KOPT-K1 (cell line): Measurements from ENCODE around the gene HK3.

ENCODE experiments used
- H3K27ac ChIP-seq: fragments of 200-600 bp; sonication (generic); 2 replicates; pipeline ENCODE4 v1.5.1; 2016; ENCODE audit warnings: antibody characterized with exemption, mild to moderate bottlenecking, low read depth, low read length; ENCODE audit not compliant: poor library complexity, severe bottlenecking
- H3K36me3 ChIP-seq: fragments of 200-600 bp; sonication (generic); 2 replicates; pipeline ENCODE4 v1.5.1; 2017; ENCODE audit warnings: antibody characterized with exemption, mild to moderate bottlenecking, low read length, moderate library complexity; ENCODE audit not compliant: insufficient read depth
- H3K9me3 ChIP-seq: fragments of 200-600 bp; sonication (generic); 2 replicates; pipeline ENCODE4 v1.5.1; 2017; ENCODE audit warnings: antibody characterized with exemption, low read length, mild to moderate bottlenecking; ENCODE audit not compliant: insufficient read depth, poor library complexity, severe bottlenecking

HK3 gene

GRCh38 chr5:176912115-176912514, 13.0 kb upstream of the HK3 start:
- peaks cover 81% of the 10 kb centered on the region for H3K36me3 ChIP-seq
- H3K27ac ChIP-seq = no peak overlapping the region

DNA sequence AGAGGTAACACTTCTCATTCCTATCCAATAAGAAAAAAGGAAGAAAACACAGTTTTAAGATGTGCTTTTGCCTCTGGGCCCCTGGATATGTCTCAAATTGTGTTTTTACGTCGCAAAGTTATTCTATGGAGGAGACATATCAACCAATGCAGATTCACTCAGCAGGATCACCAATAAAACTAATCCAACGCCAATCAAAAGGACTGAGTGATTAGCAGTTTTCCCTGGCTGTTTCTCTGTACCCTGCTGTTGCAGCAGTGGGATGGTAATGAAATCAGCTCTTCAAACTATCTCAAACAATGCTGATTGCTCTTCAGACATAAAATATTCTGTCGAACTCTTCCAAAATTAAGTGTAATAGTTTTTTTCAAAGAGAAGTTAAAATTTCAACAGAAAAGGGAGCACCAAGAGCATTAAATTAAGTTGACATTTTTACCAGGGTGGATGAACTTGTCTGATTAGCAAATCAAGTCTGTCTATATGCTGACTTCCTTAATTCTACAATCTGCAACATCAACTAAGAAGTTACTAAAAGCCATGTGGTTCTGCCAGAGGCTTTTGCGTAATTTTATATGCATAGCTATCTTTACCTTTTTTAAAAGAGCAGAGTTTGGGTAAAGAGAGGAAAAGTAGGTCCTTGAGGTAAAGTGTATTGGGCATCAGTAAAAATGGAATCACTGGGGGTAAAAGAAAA, 9.7 kb upstream of the HK3 start:
- Histone ChIP-seq H3K36me3 (peaks cover 86% of the 10 kb centered on the region), H3K9me3 (no peaks in the 10 kb centered on the region), H3K27ac (no peak overlapping the region)

More at GRCh38 chr5:176912115-176912514, 13.0 kb upstream of the HK3 start:
- H3K9me3 ChIP-seq = no peaks in the 10 kb centered on the region

DNA sequence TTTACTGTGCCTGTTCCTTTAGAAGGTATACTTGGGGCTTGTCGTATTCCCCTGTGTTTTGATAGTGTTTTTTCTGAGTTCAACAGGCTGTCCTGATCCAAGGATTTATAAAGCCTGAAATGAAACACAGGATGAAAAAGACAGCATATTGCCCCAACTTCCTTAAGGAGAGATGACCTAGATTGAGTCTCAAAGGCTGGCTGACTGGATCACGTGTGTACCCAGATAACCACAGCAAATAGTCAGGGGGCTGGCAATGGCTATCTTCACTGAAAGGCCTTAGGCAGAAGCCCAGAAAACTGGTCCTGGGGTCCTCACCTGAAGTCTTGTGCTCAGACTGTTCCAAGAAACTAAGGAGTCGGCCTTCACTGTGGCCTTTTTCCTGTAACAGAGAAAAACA, 7.7 kb upstream of the HK3 start:
- Histone ChIP-seq H3K36me3 (peaks cover 97% of the 10 kb centered on the region), H3K27ac (no peak overlapping the region)

GRCh38 chr5:176906126-176906525, 7.0 kb upstream of the HK3 start:
- peaks cover 99% of the 10 kb centered on the region for H3K36me3 ChIP-seq

More for the DNA sequence above, 7.7 kb upstream of the HK3 start:
- H3K9me3 ChIP-seq = no peaks in the 10 kb centered on the region

GRCh38 chr5:176904276-176904675, 5.1 kb upstream of the HK3 start:
- no peaks in the 10 kb centered on the region for H3K9me3 ChIP-seq
- no peak overlapping the region for H3K27ac ChIP-seq
- H3K36me3 ChIP-seq = peaks cover 86% of the 10 kb centered on the region

More at GRCh38 chr5:176906126-176906525, 7.0 kb upstream of the HK3 start:
- Histone ChIP-seq H3K27ac (no peak overlapping the region), H3K9me3 (no peaks in the 10 kb centered on the region)

- Histone ChIP-seq H3K9me3 (no peaks in the 10 kb centered on the region), H3K27ac (no peak overlapping the region), H3K36me3 (peaks cover 74% of the 10 kb centered on the region)
Measured at GRCh38 chr5:176902911-176903664, 3.9 kb upstream of the HK3 start.

DNA sequence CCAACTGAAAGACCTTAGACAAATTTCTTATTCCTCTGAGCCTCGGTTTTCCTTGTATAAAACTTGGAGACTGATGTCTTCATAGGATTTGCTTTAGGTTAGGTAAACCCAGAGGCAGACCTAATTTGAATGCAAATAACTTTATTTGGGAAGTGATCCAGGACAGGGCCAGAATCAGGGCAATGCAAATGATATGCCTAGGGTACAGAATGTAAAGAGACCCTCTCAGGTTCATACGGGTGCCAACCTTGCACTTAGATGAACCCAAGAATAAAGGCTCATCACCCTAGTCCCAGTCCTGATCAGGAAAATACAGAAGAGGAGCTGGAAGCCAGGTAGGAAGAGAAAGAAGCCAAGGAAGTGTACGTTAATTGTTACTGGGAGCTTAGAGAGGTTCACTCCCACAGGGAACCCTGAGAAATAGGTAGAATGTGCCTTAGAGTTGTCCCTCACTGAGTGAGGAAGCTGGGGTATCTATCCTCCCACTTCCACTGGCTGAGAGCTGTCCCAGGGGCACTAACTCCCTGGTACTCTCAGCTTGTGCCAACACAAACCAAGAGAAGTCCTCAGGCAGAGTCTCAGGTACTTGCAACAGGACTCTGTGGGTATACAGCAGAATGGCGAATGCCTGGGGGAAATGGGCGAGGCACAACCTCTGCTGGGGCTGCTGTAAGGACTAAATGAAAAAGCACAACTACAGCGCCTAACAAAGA, 3.1 kb upstream of the HK3 start:
- Histone ChIP-seq H3K36me3 (peaks cover 65% of the 10 kb centered on the region), H3K27ac (no peak overlapping the region), H3K9me3 (no peaks in the 10 kb centered on the region)

DNA sequence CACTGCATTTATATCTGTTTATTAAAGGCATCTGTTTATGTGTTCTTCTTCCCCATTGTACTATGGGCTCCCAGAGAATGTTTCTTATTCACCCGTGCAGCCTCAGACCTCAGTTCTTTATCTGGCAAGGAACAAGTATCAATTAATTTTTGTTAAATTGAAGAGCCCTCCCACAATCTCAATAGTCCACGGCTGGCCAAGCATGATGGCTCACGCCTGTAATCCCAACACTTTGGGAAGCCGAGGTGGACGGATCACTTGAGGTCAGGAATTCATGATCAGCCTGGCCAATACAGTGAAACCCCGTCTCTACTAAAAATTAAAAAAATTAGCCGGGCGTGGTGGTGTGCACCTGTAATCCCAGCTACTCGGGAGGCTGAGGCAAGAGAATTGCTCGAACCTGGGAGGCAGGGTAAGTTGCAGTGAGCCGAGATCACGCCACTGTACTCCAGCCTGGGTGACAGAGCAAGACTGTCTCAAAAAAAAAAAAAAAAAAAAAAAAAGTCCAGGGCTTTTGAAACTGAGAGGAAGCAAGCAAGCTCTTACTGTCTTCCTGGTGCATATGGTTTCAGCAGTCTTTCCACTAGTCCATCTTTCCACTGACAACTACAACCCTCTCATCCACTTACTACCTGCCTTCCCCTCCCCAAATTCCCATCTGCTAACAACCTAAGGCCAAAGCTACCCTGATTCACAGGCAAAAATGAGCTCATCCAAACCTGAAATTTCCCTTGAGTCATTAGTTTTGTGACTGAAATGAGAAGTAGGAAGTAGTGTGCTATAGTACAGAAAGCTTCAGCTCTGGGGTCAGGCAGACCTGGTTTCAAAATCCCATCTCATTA, 2.3 kb upstream of the HK3 start:
- Histone ChIP-seq H3K27ac (no peak overlapping the region), H3K9me3 (no peaks in the 10 kb centered on the region), H3K36me3 (peaks cover 58% of the 10 kb centered on the region)

DNA sequence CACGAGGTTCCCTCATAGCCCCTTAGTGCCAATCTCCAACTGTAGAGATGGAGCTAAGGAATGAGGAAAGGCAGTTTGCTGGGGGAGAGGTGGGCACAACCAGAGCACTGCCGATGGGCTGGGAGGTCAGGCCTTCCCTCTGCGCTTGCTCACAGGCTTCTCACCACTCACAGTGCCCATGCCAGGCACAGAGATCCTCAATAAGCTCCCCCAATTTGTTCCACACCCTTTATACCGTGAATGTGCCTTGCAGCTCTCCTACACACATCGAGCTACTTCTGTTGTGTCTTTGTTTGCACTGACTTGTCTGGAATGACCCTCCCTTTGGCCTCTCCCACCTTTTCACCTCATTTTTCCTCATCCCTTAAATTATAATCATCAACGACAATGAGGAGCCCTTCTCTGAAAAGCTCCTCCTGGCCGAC, 1.6 kb upstream of the HK3 start:
- Histone ChIP-seq H3K9me3 (no peaks in the 10 kb centered on the region), H3K27ac (no peak overlapping the region), H3K36me3 (peaks cover 51% of the 10 kb centered on the region)

DNA sequence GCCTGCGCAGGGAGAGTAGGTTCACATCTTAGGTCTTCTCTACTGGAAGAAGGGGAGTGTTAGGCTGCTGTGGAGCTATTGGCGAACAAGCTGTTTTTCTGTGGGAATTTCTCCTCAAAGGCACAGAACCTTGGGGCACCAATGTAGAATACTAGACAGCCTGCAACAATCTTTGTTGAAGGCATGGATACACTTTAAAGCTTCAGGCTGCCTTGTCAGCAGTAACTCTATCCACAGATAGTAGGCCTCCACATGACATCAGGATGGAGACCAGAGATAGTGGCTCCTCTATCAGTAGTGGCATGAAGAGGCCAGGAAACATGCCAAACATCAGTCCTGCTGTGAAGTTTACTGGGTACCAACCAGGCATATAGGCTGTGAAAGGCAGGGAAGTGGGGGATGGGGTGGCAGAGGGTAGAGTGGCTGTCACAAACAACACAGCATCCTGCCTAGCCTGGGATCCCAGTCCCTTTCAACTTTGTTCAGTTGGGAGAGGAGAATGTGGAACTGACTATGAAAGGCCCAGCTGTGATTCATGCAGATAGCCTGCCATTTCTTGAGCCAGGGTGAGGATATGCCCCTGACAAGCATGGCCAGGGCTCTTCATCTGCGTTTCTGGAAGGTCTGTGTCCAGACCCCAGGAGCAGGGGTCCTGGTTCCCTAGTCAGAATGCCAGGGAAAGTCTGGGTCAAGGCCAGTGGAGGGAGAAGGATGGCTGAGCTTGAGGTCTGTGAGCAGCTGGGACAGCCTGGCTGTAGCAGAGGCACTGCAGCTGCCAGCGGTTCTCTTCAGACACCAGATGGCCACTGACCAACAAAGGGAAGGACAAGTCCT, 1.0 kb upstream of the HK3 start:
- H3K27ac ChIP-seq = no peak overlapping the region
- H3K36me3 ChIP-seq = peaks cover 44% of the 10 kb centered on the region
- no peaks in the 10 kb centered on the region for H3K9me3 ChIP-seq

DNA sequence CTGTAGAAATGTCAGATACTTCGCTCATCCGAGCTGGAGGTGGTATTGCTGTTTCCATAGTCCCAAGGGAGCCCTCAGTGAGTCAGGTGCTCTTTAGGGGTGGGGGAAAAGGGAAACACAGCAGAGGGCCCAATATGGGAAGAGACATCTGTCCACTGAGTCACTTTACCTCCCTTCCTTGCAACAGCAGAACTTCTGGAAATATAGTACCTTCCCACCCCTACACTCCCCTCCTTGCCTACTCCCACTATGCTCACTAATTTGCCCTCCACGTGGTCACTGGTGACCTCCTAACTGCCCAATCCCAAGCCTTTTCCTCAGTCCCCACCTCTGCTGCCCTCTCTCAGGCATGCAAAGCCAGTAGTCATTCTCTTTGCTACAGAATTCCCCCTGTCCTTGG, 1.9 kb downstream of the HK3 start:
- peaks cover 15% of the 10 kb centered on the region for H3K36me3 ChIP-seq

GRCh38 chr5:176895831-176896230, 3.3 kb downstream of the HK3 start:
- Histone ChIP-seq H3K27ac (no peak overlapping the region), H3K9me3 (no peaks in the 10 kb centered on the region)

More for the DNA sequence above, 1.9 kb downstream of the HK3 start:
- Histone ChIP-seq H3K9me3 (no peaks in the 10 kb centered on the region), H3K27ac (no peak overlapping the region)

DNA sequence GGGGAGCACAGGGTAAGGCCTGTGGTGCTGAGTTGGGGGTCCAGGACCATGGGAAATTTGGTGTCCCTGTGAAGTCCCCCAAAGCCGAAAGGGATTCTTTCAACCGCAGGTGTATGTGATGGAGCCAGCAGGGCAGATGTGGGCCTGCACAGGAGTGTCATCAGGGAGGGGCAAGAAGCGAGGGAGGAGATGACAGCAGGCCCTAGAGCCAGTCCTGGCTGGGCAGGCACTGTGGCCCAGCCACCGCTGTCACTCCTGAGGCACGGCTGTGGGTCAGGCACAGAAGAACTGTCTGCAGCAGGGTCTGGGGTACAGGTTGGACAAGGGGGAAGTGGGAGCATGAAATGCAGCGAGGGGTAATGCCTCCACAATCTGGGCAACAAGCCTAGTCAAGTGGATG, 4.8 kb downstream of the HK3 start:
- Histone ChIP-seq H3K9me3 (no peaks in the 10 kb centered on the region), H3K36me3 (no peaks in the 10 kb centered on the region), H3K27ac (no peak overlapping the region)

More at GRCh38 chr5:176895831-176896230, 3.3 kb downstream of the HK3 start:
- H3K36me3 ChIP-seq = peaks cover 1% of the 10 kb centered on the region; the same call in 1 of the 2 replicates

GRCh38 chr5:176892663-176893062, 6.5 kb downstream of the HK3 start:
- no peaks in the 10 kb centered on the region for H3K36me3 ChIP-seq
- no peaks in the 10 kb centered on the region for H3K9me3 ChIP-seq
- H3K27ac ChIP-seq = no peak overlapping the region
